Measurements from ENCODE around the gene P3H2. TPM values are rescaled to one million over a fixed set of nuclear protein-coding genes. Genes with fewer than 3 reads are reported as not detected.

Gene P3H2
- total and polyA plus RNA-seq, 2 of the 4 experiments (the other 2 are of a cell fraction) = 54.7 to 64.3 TPM

DNA sequence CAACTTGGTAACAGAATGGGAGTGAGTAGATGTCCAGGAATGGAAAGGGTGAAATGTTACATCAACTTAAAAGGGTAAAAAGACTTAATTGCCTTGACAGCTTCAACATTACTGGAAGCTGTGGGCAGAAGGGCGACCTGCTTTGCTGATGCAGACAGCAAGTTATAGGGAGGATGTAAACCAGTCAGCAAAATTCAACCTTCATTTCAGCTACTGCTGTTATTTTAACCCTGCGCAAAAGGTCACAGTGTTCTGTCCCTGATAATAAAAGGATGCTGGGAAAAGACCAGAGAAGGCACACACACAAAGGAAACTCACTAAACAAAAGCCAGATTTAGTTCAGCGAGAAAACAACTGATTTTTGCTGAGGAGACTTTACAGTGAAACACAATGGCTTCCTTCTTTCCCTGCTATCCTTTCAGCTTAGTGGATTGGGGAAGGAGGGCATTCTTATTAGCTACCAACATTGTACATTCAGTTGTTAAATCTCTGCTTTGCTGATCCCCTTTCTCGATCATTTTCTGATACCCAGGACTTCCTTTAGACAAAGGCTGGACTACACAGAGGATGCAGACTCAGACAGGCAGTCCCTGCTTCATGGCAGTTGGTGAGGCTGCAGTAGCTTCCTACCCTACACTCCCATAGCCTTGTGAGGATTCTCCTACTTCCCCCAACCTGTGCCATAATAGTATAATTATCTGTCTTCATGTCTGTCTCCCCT, 62.0 kb downstream of the P3H2 start:
- dilution Hi-C loops (cut with HindIII; ENCODE audit: low sequenced_read_pairs, unreplicated experiment) (no loop called here), intact Hi-C loops (cut with micrococcal nuclease) (no loop called here), in situ Hi-C loops (cut with MboI; ENCODE audit: low sequenced_read_pairs) (no loop called here)
- Histone ChIP-seq H3K9ac (ENCODE audit: low read depth, low read length) (no peak overlapping the region; the same call in 1 of the 2 replicates), H3K4me3 (ENCODE audit: insufficient read depth, low read depth, low read length) (no peak overlapping the region), H3K9me3 (ENCODE audit: control insufficient read depth, insufficient read depth, low read length) (no peaks in the 10 kb centered on the region), H2BK15ac (ENCODE audit: low read depth, low read length) (peak overlapping the region; percentile 59), H2BK20ac (ENCODE audit: low read depth, low read length) (peak overlapping the region; percentile 15; the same call in 1 of the 2 replicates), H3K36me3 (ENCODE audit: control insufficient read depth, insufficient read depth, low read length) (no peaks in the 10 kb centered on the region), H4K5ac (ENCODE audit: low read depth, low read length) (peak overlapping the region; percentile 49; the same call in 1 of the 2 replicates), H3K18ac (ENCODE audit: low read depth, low read length) (peak overlapping the region; percentile 85), H4K91ac (ENCODE audit: insufficient read depth, low read depth, low read length) (peak overlapping the region; percentile 65), H3K23ac (ENCODE audit: low read depth, low read length) (peak overlapping the region; percentile 31), H3K27ac (ENCODE audit: insufficient read depth, low read length) (peak overlapping the region; percentile 12; the same call in 1 of the 2 replicates), H3K4me1 (ENCODE audit: control insufficient read depth, insufficient read depth, low read length) (peaks cover 26% of the 10 kb centered on the region), H3K79me1 (ENCODE audit: low read depth in 1 of 2, low read length in 2 of 2) (peaks cover 31 to 77% of the 10 kb centered on the region in 2 experiments), H3K27me3 (ENCODE audit: control insufficient read depth, insufficient read depth, low read length) (no peaks in the 10 kb centered on the region), H4K8ac (ENCODE audit: low read depth in 2 of 2, low read length in 2 of 2) (peak overlapping the region in 1 of 2 experiments; percentile 63; a peak in 2 of 4 replicates), H3K14ac (replicated peaks; ENCODE audit: low read depth, low read length) (peak overlapping the region; percentile 62), H3K4ac (ENCODE audit: low read depth, low read length) (peak overlapping the region; percentile 76), H2AK5ac (ENCODE audit: low read depth, low read length) (peak overlapping the region; percentile 32), H2BK5ac (ENCODE audit: low read depth, low read length, poor library complexity, severe bottlenecking) (peak overlapping the region; percentile 52), H3K9me1 (ENCODE audit: insufficient read depth, low read length) (peaks cover 15% of the 10 kb centered on the region), H4K20me1 (ENCODE audit: insufficient read depth, low read length) (no peaks in the 10 kb centered on the region), H2AFZ (replicated peaks; ENCODE audit: low read length, poor library complexity) (no peak overlapping the region), H2BK120ac (ENCODE audit: low read depth, low read length) (peak overlapping the region; percentile 56), H3K4me2 (ENCODE audit: low read depth, low read length) (peak overlapping the region; percentile 42), H3K56ac (ENCODE audit: extremely low read depth, insufficient read depth, low read length) (no peak overlapping the region), H2AK9ac (replicated peaks; ENCODE audit: low read depth, low read length, poor library complexity) (no peak overlapping the region)
- TF ChIP-seq RAD21 (IDR thresholded peaks at IDR 0.05; ENCODE audit: low read length) (no peak), MAFK (IDR thresholded peaks at IDR 0.05; ENCODE audit: low read depth, low read length) (peak; percentile 74)
- DNase-seq (peak; percentile 49), ATAC-seq (ENCODE audit: low read depth) (peak; percentile 43; the same call in 1 of the 2 replicates)
- BruUV-seq (replicated peaks) = no TSS peak
- ChIA-PET POLR2A (ENCODE audit: unreplicated experiment) (no interaction called here), CTCF (interaction anchor here (0.7 to 1.4 kb wide), 2 partner anchors 15 to 73 kb away, joined by 3 read pairs; no protein-coding TSS in a partner anchor)
- no CpG with 5 or more reads among the region's 4 CpGs for WGBS, 2 experiments (ENCODE audit: extremely low coverage in 2 of 2, insufficient read length in 1 of 2)

All from IMR-90 (cell line).